GM12878 (cell line): ENCODE results near the gene PTPRN2. TPM values are rescaled to one million over a fixed set of nuclear protein-coding genes. Genes with fewer than 3 reads are reported as not detected.

Experiments
- ATAC-seq: fragments of 200-7000 bp; cut with Tn5 transposase; 3 replicates; pipeline ENCODE4 v1.9.1; 2020; ENCODE audit warnings: mild to moderate bottlenecking, moderate library complexity
- BruUV-seq: library from RNA; stranded (reverse); fragments of 400-500 nt; replicated peaks from 2 replicates; lab custom pipeline; 2021; lab: Mats Ljungman, UMichigan
- CTCF ChIA-PET: fragments of 300-600 bp; sonication (Branson Sonifier 250); formaldehyde crosslinking; extraction: SDS; loops from one replicate; lab custom pipeline; 2021; ENCODE audit warnings: inconsistent platforms; lab: Yijun Ruan, JAX
- POLR2A ChIA-PET: fragments of 350-600 bp; formaldehyde crosslinking; extraction: SDS; loops from one replicate; lab custom pipeline; 2021; ENCODE audit warnings: inconsistent platforms; lab: Charles Lee
- RAD21 ChIA-PET: fragments of 300-600 bp; sonication (Branson Sonifier 250); formaldehyde crosslinking; loops from one replicate; lab custom pipeline; 2023; ENCODE audit warnings: antibody characterized with exemption; ENCODE audit not compliant: unreplicated experiment; lab: Charles Lee
- SMC1A ChIA-PET: fragments of 300-600 bp; sonication (Branson Sonifier 250); formaldehyde crosslinking; loops from one replicate; lab custom pipeline; 2023; ENCODE audit not compliant: unreplicated experiment, uncharacterized antibody; lab: Charles Lee
- DNase-seq: peaks from one replicate; pipeline ENCODE4 v3.0.0-alpha.2; 2011; ENCODE audit warnings: low read depth, low spot score
- FAIRE-seq: peaks from 3 replicates; lab custom pipeline; 2011; peaks lifted over from hg19 to GRCh38; lab: Jason Lieb, UNC
- H2AFZ ChIP-seq: 2 replicates; pipeline ENCODE4 v1.6.0; 2011; ENCODE audit warnings: low read depth, low read length, control low read depth; ENCODE audit not compliant: control insufficient read depth
- H3K27ac ChIP-seq: 2 replicates; pipeline ENCODE4 v1.5.1; 2011; ENCODE audit warnings: control low read depth; ENCODE audit not compliant: control insufficient read depth, insufficient read depth
- H3K27me3 ChIP-seq, 2 experiments: replicated peaks in 1 of 2; 2 replicates each; pipeline versions ENCODE4 v1.6.0 to v1.6.1; 2011; ENCODE audit warnings: low read length in 1 of 2; ENCODE audit not compliant: control insufficient read depth in 2 of 2, insufficient read depth in 2 of 2
- H3K36me3 ChIP-seq, 2 experiments: 2 replicates each; pipeline ENCODE4 v1.5.1; 2011; ENCODE audit warnings: low read length in 1 of 2; ENCODE audit not compliant: control insufficient read depth in 2 of 2, insufficient read depth in 2 of 2
- H3K4me1 ChIP-seq: 2 replicates; pipeline ENCODE4 v1.6.1; 2011; ENCODE audit warnings: mild to moderate bottlenecking, low read length, moderate library complexity, mixed read lengths; ENCODE audit not compliant: control insufficient read depth, insufficient read depth
- H3K4me2 ChIP-seq: 2 replicates; pipeline ENCODE4 v1.6.0; 2011; ENCODE audit warnings: control low read depth; ENCODE audit not compliant: control insufficient read depth, insufficient read depth
- H3K4me3 ChIP-seq: fragments of 200-600 bp; sonication (generic); 2 replicates; pipeline ENCODE4 v1.5.1; 2016
- H3K79me2 ChIP-seq: 2 replicates; pipeline ENCODE4 v1.6.0; 2011; ENCODE audit warnings: low read length; ENCODE audit not compliant: control insufficient read depth, insufficient read depth
- H3K9ac ChIP-seq: 2 replicates; pipeline ENCODE4 v1.8.0; 2011; ENCODE audit warnings: low read length, control low read depth, mixed read lengths; ENCODE audit not compliant: control insufficient read depth, insufficient read depth
- H3K9me3 ChIP-seq: replicated peaks from 3 replicates; pipeline ENCODE4 v1.5.1; 2011; ENCODE audit warnings: mild to moderate bottlenecking, low read length; ENCODE audit not compliant: control insufficient read depth, insufficient read depth
- H4K20me1 ChIP-seq: 2 replicates; pipeline ENCODE4 v1.6.0; 2011; ENCODE audit not compliant: control insufficient read depth, insufficient read depth
- CHD2 ChIP-seq: IDR thresholded peaks from 2 replicates; pipeline ENCODE4 v1.6.1; 2011; ENCODE audit warnings: low read depth, low read length, improper control_type of control experiment, borderline replicate concordance
- HDGF ChIP-seq: fragments of 450-650 bp; IDR thresholded peaks from 2 replicates; pipeline ENCODE4 v1.6.1; 2016; ENCODE audit warnings: antibody characterized with exemption
- IKZF2 ChIP-seq, 2 experiments: fragments of 450-650 bp; IDR thresholded peaks; 2 replicates each; pipeline ENCODE4 v1.6.1; 2017; ENCODE audit warnings: mild to moderate bottlenecking in 2 of 2, moderate library complexity in 2 of 2
- IRF4 ChIP-seq: IDR thresholded peaks from 2 replicates; pipeline ENCODE4 v1.6.1; 2011; ENCODE audit warnings: low read depth, low read length
- KAT2A ChIP-seq: conservative IDR thresholded peaks from 2 replicates; pipeline ENCODE4 v1.6.1; 2011; ENCODE audit warnings: low read depth, low read length; ENCODE audit not compliant: control insufficient read depth
- KLF5 ChIP-seq: fragments of 450-650 bp; IDR thresholded peaks from 2 replicates; pipeline ENCODE4 v1.6.1; 2014; ENCODE audit warnings: mild to moderate bottlenecking; ENCODE audit not compliant: partially characterized antibody
- MTA2 ChIP-seq: fragments of 450-650 bp; IDR thresholded peaks from 2 replicates; pipeline ENCODE4 v1.6.1; 2016; ENCODE audit warnings: low read depth, mild to moderate bottlenecking, moderate library complexity
- POLR2AphosphoS2 ChIP-seq: IDR thresholded peaks from 2 replicates; pipeline ENCODE4 v1.6.1; 2011; ENCODE audit warnings: low read depth, mild to moderate bottlenecking, low read length, improper control_type of control experiment, moderate library complexity
- RFX5 ChIP-seq: IDR thresholded peaks from 2 replicates; pipeline ENCODE4 v1.6.1; 2011; ENCODE audit warnings: low read depth, low read length, improper control_type of control experiment
- SREBF1 ChIP-seq: IDR thresholded peaks from 2 replicates; pipeline ENCODE4 v1.6.1; 2012; ENCODE audit warnings: mild to moderate bottlenecking, low read length
- TBL1XR1 ChIP-seq: IDR thresholded peaks from 2 replicates; pipeline ENCODE4 v1.6.1; 2012; ENCODE audit warnings: low read depth, low read length, improper control_type of control experiment
- WGBS: methylation state at CpG from one replicate; pipeline ENCODE4 v1.1.6; 2016; ENCODE audit warnings: low lambda C conversion rate; ENCODE audit not compliant: insufficient replicate concordance, insufficient coverage; ENCODE audit errors: missing lambda C conversion rate; 5-methylcytosine and 5-hydroxymethylcytosine counted together
- in situ Hi-C: fragments of 300-500 bp; cut with MboI; formaldehyde crosslinking; loops from 9 replicates; pipeline ENCODE4 v1.14.3; 2018; ENCODE audit warnings: mixed read lengths
- intact Hi-C: fragments of 100-400 bp; cut with micrococcal nuclease; formaldehyde crosslinking; loops from one replicate; pipeline ENCODE4 v1.14.2; 2022; ENCODE audit not compliant: unreplicated experiment
- polyA plus RNA-seq, 11 experiments: library from polyadenylated mRNA; depleted of rRNA in 4 of 11; unstranded in 6 of 11; stranded (reverse) in 5 of 11; fragments of >200 nt; fragmentation: Nextera tagmentation in 4 of 11; fragmentation: Illumina TruSeq in 1 of 11; extraction: Ambion mirVana in 4 of 11; extraction: Trizol in 1 of 11; gene quantifications; 1 replicate in 1 of 11; 2 replicates in 10 of 11; pipeline versions ENCODE4 v1.2.1 to v1.2.3, GENCODE V29; 2011 to 2016; ENCODE audit warnings: inconsistent platforms in 2 of 11, missing spikeins in 2 of 11, low read depth in 1 of 11
- total RNA-seq, 4 experiments: library from RNA; depleted of rRNA in 3 of 4; stranded (reverse); fragments of >200 nt in 3 of 4; fragmentation: Illumina TruSeq in 1 of 4; extraction: Trizol in 1 of 4; gene quantifications; 2 replicates each; pipeline versions ENCODE4 v1.2.1 to v1.2.3, GENCODE V29; 2013 to 2021
- TF ChIP-seq, protein P1 (sequence below): fragments of 150-350 bp; IDR thresholded peaks from 2 replicates; pipeline ENCODE4 v1.6.1; 2016; ENCODE audit warnings: low read depth, low read length
- TF ChIP-seq, protein P2 (sequence below): fragments of 450-650 bp; IDR thresholded peaks from 2 replicates; pipeline ENCODE4 v1.6.1; 2018; ENCODE audit warnings: mild to moderate bottlenecking, low read depth, moderate library complexity; ENCODE audit not compliant: partially characterized antibody
- TF ChIP-seq, protein P3 (sequence below): fragments of 450-650 bp; IDR thresholded peaks from 2 replicates; pipeline ENCODE4 v1.6.1; 2016; ENCODE audit warnings: mild to moderate bottlenecking
- TF ChIP-seq, protein P4 (sequence below): fragments of 450-650 bp; IDR thresholded peaks from 2 replicates; pipeline ENCODE4 v1.6.1; 2017; ENCODE audit warnings: mild to moderate bottlenecking

PTPRN2 gene
- total and polyA plus RNA-seq, 10 of the 15 experiments (the other 5 are each of a cell fraction or from before 2014, with no cell fraction given) = 5.4 TPM; not detected in 9

DNA sequence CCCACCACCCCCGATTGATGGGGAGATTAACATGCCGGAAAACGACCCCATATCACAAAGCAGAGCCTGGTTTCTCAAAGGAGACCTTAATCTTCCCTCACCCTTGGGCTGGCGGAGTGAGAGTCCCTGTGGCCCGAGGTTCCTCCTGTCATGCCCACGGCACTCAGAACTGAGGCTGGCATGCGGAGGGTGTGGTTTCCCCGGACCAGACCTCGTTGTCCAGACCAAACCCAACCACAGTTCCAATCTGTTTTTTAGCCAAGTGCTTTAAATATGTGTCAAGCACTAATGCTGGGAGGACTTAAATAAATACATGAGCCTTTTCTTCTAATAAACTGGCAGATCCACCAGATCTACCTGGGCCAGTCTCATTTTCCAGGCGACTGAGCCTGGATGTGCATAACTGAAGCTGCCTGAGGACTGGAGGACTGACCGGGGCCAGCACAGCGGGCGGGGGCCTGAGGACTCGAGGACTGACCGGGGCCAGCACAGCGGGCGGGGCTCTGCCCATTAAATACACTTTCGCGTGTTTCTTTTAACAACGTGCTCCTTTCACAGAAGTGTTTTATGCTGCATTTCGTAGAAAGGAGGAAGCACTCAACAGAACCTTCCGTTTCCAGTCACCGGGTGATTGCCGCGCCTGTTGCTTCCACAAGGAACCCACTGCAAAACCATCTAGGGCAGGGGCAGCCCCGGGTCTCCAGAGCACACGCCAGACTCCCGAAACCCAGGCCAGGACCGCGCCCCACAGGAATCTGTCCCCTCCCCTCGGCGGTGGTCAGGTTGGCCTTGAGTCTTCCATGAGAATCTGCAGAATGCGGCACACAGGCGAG is 334.6 kb downstream of the PTPRN2 start:
- H4K20me1 ChIP-seq = no peaks in the 10 kb centered on the region
- H3K36me3 ChIP-seq = no peaks in the 10 kb centered on the region
- BruUV-seq = no TSS peak
- no peaks in the 10 kb centered on the region for H3K79me2 ChIP-seq
- no peak for ATAC-seq
- CTCF ChIA-PET = no interaction called here
- no peak overlapping the region for H2AFZ ChIP-seq
- in situ Hi-C loops (no loop called here), intact Hi-C loops (no loop called here)
- H3K9ac ChIP-seq = no peak overlapping the region
- H3K4me2 ChIP-seq = no peak overlapping the region
- no peaks in the 10 kb centered on the region for H3K4me1 ChIP-seq
- POLR2A ChIA-PET = no interaction called here
- WGBS = 43% methylated on average over 34 of the region's 34 CpGs
- peaks cover 3% of the 10 kb centered on the region; the same call in 1 of the 3 replicates for H3K9me3 ChIP-seq
- DNase-seq = no peak
- H3K4me3 ChIP-seq = no peak overlapping the region
- no peaks in the 10 kb centered on the region for H3K27me3 ChIP-seq
- SMC1A ChIA-PET = no interaction called here
- RAD21 ChIA-PET = no interaction called here
- H3K27ac ChIP-seq = no peak overlapping the region
- FAIRE-seq = no peak
- no peak for TF ChIP-seq TBL1XR1
- no peak for TF ChIP-seq IKZF2 (IDR thresholded peaks at IDR 0.05)
- TF ChIP-seq, protein P1, sequence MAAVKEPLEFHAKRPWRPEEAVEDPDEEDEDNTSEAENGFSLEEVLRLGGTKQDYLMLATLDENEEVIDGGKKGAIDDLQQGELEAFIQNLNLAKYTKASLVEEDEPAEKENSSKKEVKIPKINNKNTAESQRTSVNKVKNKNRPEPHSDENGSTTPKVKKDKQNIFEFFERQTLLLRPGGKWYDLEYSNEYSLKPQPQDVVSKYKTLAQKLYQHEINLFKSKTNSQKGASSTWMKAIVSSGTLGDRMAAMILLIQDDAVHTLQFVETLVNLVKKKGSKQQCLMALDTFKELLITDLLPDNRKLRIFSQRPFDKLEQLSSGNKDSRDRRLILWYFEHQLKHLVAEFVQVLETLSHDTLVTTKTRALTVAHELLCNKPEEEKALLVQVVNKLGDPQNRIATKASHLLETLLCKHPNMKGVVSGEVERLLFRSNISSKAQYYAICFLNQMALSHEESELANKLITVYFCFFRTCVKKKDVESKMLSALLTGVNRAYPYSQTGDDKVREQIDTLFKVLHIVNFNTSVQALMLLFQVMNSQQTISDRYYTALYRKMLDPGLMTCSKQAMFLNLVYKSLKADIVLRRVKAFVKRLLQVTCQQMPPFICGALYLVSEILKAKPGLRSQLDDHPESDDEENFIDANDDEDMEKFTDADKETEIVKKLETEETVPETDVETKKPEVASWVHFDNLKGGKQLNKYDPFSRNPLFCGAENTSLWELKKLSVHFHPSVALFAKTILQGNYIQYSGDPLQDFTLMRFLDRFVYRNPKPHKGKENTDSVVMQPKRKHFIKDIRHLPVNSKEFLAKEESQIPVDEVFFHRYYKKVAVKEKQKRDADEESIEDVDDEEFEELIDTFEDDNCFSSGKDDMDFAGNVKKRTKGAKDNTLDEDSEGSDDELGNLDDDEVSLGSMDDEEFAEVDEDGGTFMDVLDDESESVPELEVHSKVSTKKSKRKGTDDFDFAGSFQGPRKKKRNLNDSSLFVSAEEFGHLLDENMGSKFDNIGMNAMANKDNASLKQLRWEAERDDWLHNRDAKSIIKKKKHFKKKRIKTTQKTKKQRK = no peak
- TF ChIP-seq KLF5 = no peak
- no peak for TF ChIP-seq MTA2
- no peak for TF ChIP-seq RFX5
- no peak for TF ChIP-seq IRF4
- no peak for TF ChIP-seq HDGF
- TF ChIP-seq, protein P2, sequence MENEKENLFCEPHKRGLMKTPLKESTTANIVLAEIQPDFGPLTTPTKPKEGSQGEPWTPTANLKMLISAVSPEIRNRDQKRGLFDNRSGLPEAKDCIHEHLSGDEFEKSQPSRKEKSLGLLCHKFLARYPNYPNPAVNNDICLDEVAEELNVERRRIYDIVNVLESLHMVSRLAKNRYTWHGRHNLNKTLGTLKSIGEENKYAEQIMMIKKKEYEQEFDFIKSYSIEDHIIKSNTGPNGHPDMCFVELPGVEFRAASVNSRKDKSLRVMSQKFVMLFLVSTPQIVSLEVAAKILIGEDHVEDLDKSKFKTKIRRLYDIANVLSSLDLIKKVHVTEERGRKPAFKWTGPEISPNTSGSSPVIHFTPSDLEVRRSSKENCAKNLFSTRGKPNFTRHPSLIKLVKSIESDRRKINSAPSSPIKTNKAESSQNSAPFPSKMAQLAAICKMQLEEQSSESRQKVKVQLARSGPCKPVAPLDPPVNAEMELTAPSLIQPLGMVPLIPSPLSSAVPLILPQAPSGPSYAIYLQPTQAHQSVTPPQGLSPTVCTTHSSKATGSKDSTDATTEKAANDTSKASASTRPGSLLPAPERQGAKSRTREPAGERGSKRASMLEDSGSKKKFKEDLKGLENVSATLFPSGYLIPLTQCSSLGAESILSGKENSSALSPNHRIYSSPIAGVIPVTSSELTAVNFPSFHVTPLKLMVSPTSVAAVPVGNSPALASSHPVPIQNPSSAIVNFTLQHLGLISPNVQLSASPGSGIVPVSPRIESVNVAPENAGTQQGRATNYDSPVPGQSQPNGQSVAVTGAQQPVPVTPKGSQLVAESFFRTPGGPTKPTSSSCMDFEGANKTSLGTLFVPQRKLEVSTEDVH = no peak
- no peak for TF ChIP-seq CHD2
- TF ChIP-seq, protein P3, sequence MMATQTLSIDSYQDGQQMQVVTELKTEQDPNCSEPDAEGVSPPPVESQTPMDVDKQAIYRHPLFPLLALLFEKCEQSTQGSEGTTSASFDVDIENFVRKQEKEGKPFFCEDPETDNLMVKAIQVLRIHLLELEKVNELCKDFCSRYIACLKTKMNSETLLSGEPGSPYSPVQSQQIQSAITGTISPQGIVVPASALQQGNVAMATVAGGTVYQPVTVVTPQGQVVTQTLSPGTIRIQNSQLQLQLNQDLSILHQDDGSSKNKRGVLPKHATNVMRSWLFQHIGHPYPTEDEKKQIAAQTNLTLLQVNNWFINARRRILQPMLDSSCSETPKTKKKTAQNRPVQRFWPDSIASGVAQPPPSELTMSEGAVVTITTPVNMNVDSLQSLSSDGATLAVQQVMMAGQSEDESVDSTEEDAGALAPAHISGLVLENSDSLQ = no peak
- no peak for TF ChIP-seq KAT2A
- TF ChIP-seq POLR2AphosphoS2 = no peak
- no peak for TF ChIP-seq SREBF1
- TF ChIP-seq, protein P4, sequence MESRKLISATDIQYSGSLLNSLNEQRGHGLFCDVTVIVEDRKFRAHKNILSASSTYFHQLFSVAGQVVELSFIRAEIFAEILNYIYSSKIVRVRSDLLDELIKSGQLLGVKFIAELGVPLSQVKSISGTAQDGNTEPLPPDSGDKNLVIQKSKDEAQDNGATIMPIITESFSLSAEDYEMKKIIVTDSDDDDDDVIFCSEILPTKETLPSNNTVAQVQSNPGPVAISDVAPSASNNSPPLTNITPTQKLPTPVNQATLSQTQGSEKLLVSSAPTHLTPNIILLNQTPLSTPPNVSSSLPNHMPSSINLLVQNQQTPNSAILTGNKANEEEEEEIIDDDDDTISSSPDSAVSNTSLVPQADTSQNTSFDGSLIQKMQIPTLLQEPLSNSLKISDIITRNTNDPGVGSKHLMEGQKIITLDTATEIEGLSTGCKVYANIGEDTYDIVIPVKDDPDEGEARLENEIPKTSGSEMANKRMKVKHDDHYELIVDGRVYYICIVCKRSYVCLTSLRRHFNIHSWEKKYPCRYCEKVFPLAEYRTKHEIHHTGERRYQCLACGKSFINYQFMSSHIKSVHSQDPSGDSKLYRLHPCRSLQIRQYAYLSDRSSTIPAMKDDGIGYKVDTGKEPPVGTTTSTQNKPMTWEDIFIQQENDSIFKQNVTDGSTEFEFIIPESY = no peak
